ENCODE measurements around the gene DDC. TPM values are rescaled to one million over a fixed set of nuclear protein-coding genes. Genes with fewer than 3 reads are reported as not detected.

The DDC gene
- 4.8 TPM for total RNA-seq

GRCh38 chr7:50564640-50565558 is at the start of gene DDC:
Gene DDC, minus strand, starts transcription at chr7:50565405. Its CDS starts 21,320 bp downstream, at chr7:50544085.

GRCh38 chr7:50449881-50450589 is 115.2 kb downstream of the DDC start, which contains the start of gene FIGNL1:
Gene FIGNL1, minus strand, starts transcription at chr7:50450350. Its CDS starts 3,063 bp downstream, at chr7:50447287.

Small RNAs within 50 kb of the gene (small RNA-seq; reads per million reads assigned to genes)
- gene RNU6-1091P, result not detected

Other genes with a start within 250 kb of the DDC start
- gene FIGNL1, start 115.1 kb downstream of the DDC start, total RNA-seq, result 29.3 TPM
- 80.3 TPM for gene GRB10, start 217.5 kb upstream of the DDC start, total RNA-seq